HepG2 (cell line): Measurements from ENCODE around the gene OR10J1.

ENCODE experiments used
- DPF2 ChIP-seq: sonication (generic); formaldehyde crosslinking; IDR thresholded peaks from 2 replicates; pipeline ENCODE4 v1.4.0; 2020; ENCODE audit warnings: mild to moderate bottlenecking, low read depth, missing genetic modification reagents, borderline replicate concordance
- EZH2 ChIP-seq: conservative IDR thresholded peaks from 2 replicates; pipeline ENCODE4 v1.6.1; 2012; ENCODE audit warnings: mild to moderate bottlenecking, low read depth, low read length, moderate library complexity
- SALL1 ChIP-seq: sonication (generic); formaldehyde crosslinking; IDR thresholded peaks from 2 replicates; pipeline ENCODE4 v1.8.0; 2022; ENCODE audit warnings: mild to moderate bottlenecking, missing genetic modification reagents
- SP4 ChIP-seq: sonication (generic); formaldehyde crosslinking; IDR thresholded peaks from 2 replicates; pipeline ENCODE4 v1.8.1; 2023; ENCODE audit warnings: mild to moderate bottlenecking, missing genetic modification reagents

DNA sequence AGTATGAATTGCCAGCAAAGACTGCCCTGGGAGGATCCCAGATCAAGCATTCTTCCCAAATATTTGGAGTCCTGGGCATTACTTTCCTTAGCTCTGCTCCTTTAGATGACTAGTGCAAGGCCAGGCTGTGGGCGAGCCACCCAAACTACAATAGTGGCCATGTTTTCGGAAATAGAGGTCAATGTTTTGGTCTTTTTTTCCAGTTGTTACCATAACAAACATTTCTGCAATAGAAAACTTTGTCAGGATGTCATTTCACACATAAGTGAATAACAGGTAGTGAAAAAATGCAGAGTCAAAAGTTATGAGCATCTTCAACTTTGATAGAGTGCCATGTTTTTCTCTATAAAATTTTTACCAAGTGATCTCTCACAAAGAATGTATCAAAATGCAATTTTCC is 32.7 kb upstream of the OR10J1 start:
- TF ChIP-seq SP4 (CRISPR knock-in tag) (no peak), EZH2 (no peak), DPF2 (CRISPR knock-in tag) (no peak), SALL1 (CRISPR knock-in tag) (no peak)
